Heart right ventricle (tissue), 16 donors: ENCODE data around the gene SLC25A14. TPM values are rescaled to one million over a fixed set of nuclear protein-coding genes. Genes with fewer than 3 reads are reported as not detected.
"Not testable (repeated sequence)": the region's sequence is repeated elsewhere in the genome, so short reads cannot be mapped to it uniquely, and the experiment has no call there.

Experiments
- ATAC-seq, 8 donors: fragments of 200-7000 bp; cut with Tn5 transposase; one replicate each; pipeline ENCODE4 v1.9.1; 2020; ENCODE audit warnings: mild to moderate bottlenecking in 8 of 8, moderate library complexity in 8 of 8, moderate number of reproducible peaks in 1 of 8
- DNase-seq, 2 donors: peaks; one replicate each; pipeline ENCODE4 v3.0.0-alpha.2; 2020
- H3K27ac ChIP-seq, 10 donors: fragments of 200-600 bp; sonication (generic) in 2 of 10; one replicate each; pipeline versions ENCODE4 v1.5.0 to v1.8.0; 2020 to 2022; ENCODE audit warnings: mild to moderate bottlenecking in 3 of 10
- H3K27me3 ChIP-seq, 7 donors: fragments of 200-600 bp; one replicate each; pipeline ENCODE4 v1.8.0; 2021 to 2022; ENCODE audit warnings: mild to moderate bottlenecking in 2 of 7
- H3K36me3 ChIP-seq, 9 donors: fragments of 200-600 bp; sonication (generic) in 1 of 9; one replicate each; pipeline versions ENCODE4 v1.5.0 to v1.8.0; 2020 to 2022; ENCODE audit warnings: mild to moderate bottlenecking in 2 of 9
- H3K4me1 ChIP-seq, 9 donors: fragments of 200-600 bp; sonication (generic) in 1 of 9; one replicate each; pipeline versions ENCODE4 v1.5.0 to v1.8.0; 2020 to 2022; ENCODE audit warnings: mild to moderate bottlenecking in 4 of 9
- H3K4me3 ChIP-seq, 10 donors: fragments of 200-600 bp; sonication (generic) in 2 of 10; one replicate each; pipeline versions ENCODE4 v1.5.0 to v1.8.0; 2020 to 2022; ENCODE audit warnings: mild to moderate bottlenecking in 7 of 10, moderate library complexity in 2 of 10
- H3K9me3 ChIP-seq, 11 donors: fragments of 200-600 bp in 10 of 11; sonication (generic) in 2 of 11; one replicate each; pipeline versions ENCODE4 v1.5.0 to v1.8.0; 2013 to 2022; ENCODE audit warnings: mild to moderate bottlenecking in 2 of 11, control low read depth in 1 of 11, moderate library complexity in 1 of 11
- CTCF ChIP-seq, 9 donors: fragments of 200-600 bp; sonication (generic) in 2 of 9; IDR thresholded peaks; one replicate each; pipeline versions ENCODE4 v1.5.0 to v1.8.0; 2021 to 2022; ENCODE audit warnings: antibody characterized with exemption in 9 of 9, mild to moderate bottlenecking in 5 of 9, moderate library complexity in 1 of 9
- WGBS, 2 donors: extraction: QIAGEN DNeasy Blood & Tissue Kit; methylation state at CpG; one replicate each; pipeline ENCODE4 v1.1.7; 2013; ENCODE audit warnings: inconsistent platforms in 1 of 2; 5-methylcytosine and 5-hydroxymethylcytosine counted together
- intact Hi-C, 10 donors: fragments of 100-400 bp; cut with DNase I; formaldehyde crosslinking; loops; one replicate each; pipeline versions ENCODE4 v1.11.1 to v1.14.2; 2022
- polyA plus RNA-seq, 2 donors: library from polyadenylated mRNA; stranded (reverse); fragments of 200-250 nt; gene quantifications; one replicate each; pipeline ENCODE4 v1.2.3, GENCODE V29; 2013
- total RNA-seq, 10 donors: library from RNA; stranded (reverse); fragmentation: NEBNext Ultra II Directional in 3 of 10; extraction: Animal tissue kit (Norgen Biotek cat#: 25700) in 3 of 10; gene quantifications; one replicate each; pipeline versions ENCODE4 v1.2.1 to v1.2.4, GENCODE V29; 2021 to 2023
- donor health status: Arrhythmogenic right ventricular cardiomyopathy.
- donor health status: ischemic (EF 13 %, LVEDD 7.1; RV severe dilation, severe dysfunction).
- donor health status: healthy with polysubstance abuse.
- donor health status: DM: no; HTN: yes; CAD: no.
- donor health status: DM: no; HTN: no; CAD: no.
- donor health status: ischemic (EF 25% LVEDD 6.9; RV normal size, moderate dysfunction).
- donor health status: ischemic (EF 25% LVEDD 5.7; RV mildly dilated, moderate dysfunction).
- donor health status: healthy.
- donor health status: DM: yes; HTN: yes; CAD: no.
- donor health status: Ischemic cardiomyopathy.
- donor health status: ischemic (EF 35%, LVEDD 5.7; RV mildly dilated, moderate dysfunction).
- donor health status: nonischemic (EF 11% LVEDD 7.7; RV severe dilation, severe dysfunction).
- donor health status: DM: yes; HTN: yes; CAD: no.
- donor health status: PGD.
- donor health status: ischemic (EF 29% LVEDD 5.4; RV normal size, mild dysfunction).
- donor health status: nonischemic (EF 23%, LVEDD 6.1; RV moderate dilation, normal function).

Gene SLC25A14
- total and polyA plus RNA-seq, 12 donors: 4.1 to 9.9 (median 6.8) TPM

GRCh38 chrX:130336531-130336930 lies 3.2 kb upstream of the SLC25A14 start:
- H3K4me1 ChIP-seq: peaks cover 0 to 8% (median 0%) of the 10 kb centered on the region in 9 donors
- no peaks in the 10 kb centered on the region for H3K36me3 ChIP-seq
- H3K4me3 ChIP-seq: no peak overlapping the region
- DNase-seq (no peak), ATAC-seq (no peak)
- H3K27me3 ChIP-seq: peaks cover 0 to 9% (median 0%) of the 10 kb centered on the region in 7 donors
- no peak overlapping the region for H3K27ac ChIP-seq
- TF ChIP-seq CTCF (IDR thresholded peaks at IDR 0.05): no peak
- 47 to 60% methylated on average over 4 of the region's 4 CpGs for WGBS, 2 donors
- H3K9me3 ChIP-seq: no peaks in the 10 kb centered on the region
- intact Hi-C loops: loop anchor here in 2 of 10 donors (10.0 kb wide), 1 partner anchor 578 kb away; no protein-coding TSS in a partner anchor

GRCh38 chrX:130338869-130339268 lies 850 bp upstream of the SLC25A14 start:
- H3K9me3 ChIP-seq, H3K27ac ChIP-seq, H3K4me1 ChIP-seq, H3K36me3 ChIP-seq, DNase-seq, H3K27me3 ChIP-seq, ATAC-seq: not testable (repeated sequence)
- intact Hi-C loops: loop anchor here in 2 of 10 donors (10.0 kb wide), 1 partner anchor 576 kb away; no protein-coding TSS in a partner anchor
- WGBS, 2 donors: 68 to 72% methylated on average over 8 of the region's 8 CpGs
- H3K4me3 ChIP-seq: peak overlapping the region in 9 of 10 donors; percentile 50 to 81 (median 69)

- H3K27ac ChIP-seq: peak overlapping the region in 6 of 10 donors; percentile 54 to 75 (median 64)
- H3K36me3 ChIP-seq: no peaks in the 10 kb centered on the region
- ATAC-seq: no peak
- H3K27me3 ChIP-seq: no peaks in the 10 kb centered on the region
- TF ChIP-seq CTCF (IDR thresholded peaks at IDR 0.05): no peak
- 2 to 3% methylated on average over 9 of the region's 9 CpGs for WGBS, 2 donors
- intact Hi-C loops: loop anchor here in 1 of 10 donors (5.0 kb wide), 1 partner anchor 572 kb away; no protein-coding TSS in a partner anchor
- no peak for DNase-seq
- peak overlapping the region; percentile 33 to 81 (median 69) for H3K4me3 ChIP-seq
- peaks cover 0 to 8% (median 0%) of the 10 kb centered on the region in 9 donors for H3K4me1 ChIP-seq
- H3K9me3 ChIP-seq: no peaks in the 10 kb centered on the region
These were observed 552 bp downstream of the SLC25A14 start for GRCh38 chrX:130340271-130340670.

- Histone ChIP-seq H3K4me1 (peaks cover 0 to 8% (median 0%) of the 10 kb centered on the region in 9 donors), H3K4me3 (no peak overlapping the region), H3K27ac (no peak overlapping the region), H3K27me3 (no peaks in the 10 kb centered on the region), H3K36me3 (no peaks in the 10 kb centered on the region), H3K9me3 (no peaks in the 10 kb centered on the region)
- no peak for DNase-seq
- no peak for ATAC-seq
- TF ChIP-seq CTCF (IDR thresholded peaks at IDR 0.05): no peak
- intact Hi-C loops: loop anchor here in 1 of 10 donors (5.0 kb wide), 1 partner anchor 569 kb away; no protein-coding TSS in a partner anchor
- WGBS, 2 donors: 81 to 97% methylated on average over 1 of the region's 1 CpG
These were observed 3.7 kb downstream of the SLC25A14 start for GRCh38 chrX:130343411-130343810.

- no peaks in the 10 kb centered on the region for H3K4me1 ChIP-seq
- 29 to 30% methylated on average over 1 of the region's 1 CpG for WGBS, 2 donors
- H3K27me3 ChIP-seq: no peaks in the 10 kb centered on the region
- DNase-seq (no peak), ATAC-seq (no peak)
- no peak for TF ChIP-seq CTCF (IDR thresholded peaks at IDR 0.05)
- no peak overlapping the region for H3K4me3 ChIP-seq
- intact Hi-C loops: no loop called here
- H3K27ac ChIP-seq: no peak overlapping the region
- H3K36me3 ChIP-seq: peaks cover 0 to 28% (median 0%) of the 10 kb centered on the region in 9 donors
- no peaks in the 10 kb centered on the region for H3K9me3 ChIP-seq
These were observed 7.6 kb downstream of the SLC25A14 start for GRCh38 chrX:130347321-130347720.
